OCI-M2 (cell line): ENCODE measurements around the gene NISCH.

Experiments
- DNase-seq: peaks from one replicate; lab custom pipeline; 2025; ENCODE audit not compliant: unreplicated experiment; lab: John Stamatoyannopoulos, UW

The NISCH gene

DNA sequence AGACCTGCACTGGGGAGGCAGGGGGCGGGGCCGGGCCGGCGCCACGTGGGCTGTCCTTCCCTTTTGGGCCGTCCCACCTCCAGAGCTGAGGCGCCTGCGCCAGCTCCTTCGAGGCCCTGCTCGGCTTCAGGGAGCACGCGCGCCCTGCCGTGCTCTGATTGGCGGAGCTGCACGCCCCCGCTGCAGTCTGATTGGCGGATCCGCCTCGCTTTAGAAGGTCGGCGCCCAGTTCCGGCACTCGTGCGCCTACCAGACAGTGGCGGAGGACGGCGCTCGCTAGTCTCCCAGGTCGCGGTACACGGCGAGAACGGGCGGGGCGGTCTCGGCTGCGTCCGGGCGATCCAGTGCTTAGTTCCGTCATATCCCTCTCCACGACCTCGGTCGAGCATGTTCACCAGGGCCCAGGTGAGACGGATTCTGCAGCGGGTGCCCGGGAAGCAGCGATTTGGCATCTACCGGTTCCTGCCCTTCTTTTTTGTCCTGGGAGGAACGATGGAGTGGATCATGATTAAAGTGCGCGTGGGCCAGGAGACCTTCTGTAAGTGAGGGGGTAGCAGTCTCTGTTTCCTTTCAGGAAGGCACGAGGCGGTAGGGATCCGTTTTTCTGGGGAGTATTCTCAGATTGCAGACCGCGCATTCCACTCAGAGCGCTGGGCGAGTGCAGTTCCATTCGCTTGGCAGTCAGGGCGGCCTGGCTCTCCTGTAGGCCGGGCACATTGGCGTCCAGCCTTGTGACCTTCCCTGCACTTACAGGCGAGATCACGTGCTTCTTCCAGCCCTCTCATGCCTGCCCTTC, 81.2 kb downstream of the NISCH start, which contains the start of gene UQCC5:
Gene UQCC5 (plus strand): TSS at position 237 of the 796 bp plus-strand sequence. CDS start 151 bp downstream, at position 388.
- peak; percentile 78 for DNase-seq

DNA sequence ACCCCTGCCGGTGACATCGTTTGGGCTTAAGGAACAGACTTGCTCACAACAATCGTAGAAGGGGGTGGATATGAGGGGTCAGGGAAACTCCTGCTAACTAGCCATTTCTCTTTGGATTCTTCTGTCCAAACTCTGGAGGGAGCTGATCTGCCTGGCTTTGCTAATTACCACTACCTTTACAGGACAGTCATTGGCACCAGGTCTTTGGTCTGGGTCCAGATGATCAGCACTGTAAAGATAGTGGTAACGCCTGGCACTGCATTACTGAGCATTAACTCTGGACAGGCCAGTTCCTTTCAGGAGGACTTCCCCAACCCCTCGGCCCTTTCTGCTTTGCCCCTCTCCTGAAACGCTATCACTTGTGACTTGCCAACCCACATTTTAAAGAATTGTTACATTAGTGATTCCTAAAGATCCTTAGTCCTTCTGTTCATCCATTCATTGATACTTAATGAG, 81.8 kb downstream of the NISCH start:
- DNase-seq = no peak

DNA sequence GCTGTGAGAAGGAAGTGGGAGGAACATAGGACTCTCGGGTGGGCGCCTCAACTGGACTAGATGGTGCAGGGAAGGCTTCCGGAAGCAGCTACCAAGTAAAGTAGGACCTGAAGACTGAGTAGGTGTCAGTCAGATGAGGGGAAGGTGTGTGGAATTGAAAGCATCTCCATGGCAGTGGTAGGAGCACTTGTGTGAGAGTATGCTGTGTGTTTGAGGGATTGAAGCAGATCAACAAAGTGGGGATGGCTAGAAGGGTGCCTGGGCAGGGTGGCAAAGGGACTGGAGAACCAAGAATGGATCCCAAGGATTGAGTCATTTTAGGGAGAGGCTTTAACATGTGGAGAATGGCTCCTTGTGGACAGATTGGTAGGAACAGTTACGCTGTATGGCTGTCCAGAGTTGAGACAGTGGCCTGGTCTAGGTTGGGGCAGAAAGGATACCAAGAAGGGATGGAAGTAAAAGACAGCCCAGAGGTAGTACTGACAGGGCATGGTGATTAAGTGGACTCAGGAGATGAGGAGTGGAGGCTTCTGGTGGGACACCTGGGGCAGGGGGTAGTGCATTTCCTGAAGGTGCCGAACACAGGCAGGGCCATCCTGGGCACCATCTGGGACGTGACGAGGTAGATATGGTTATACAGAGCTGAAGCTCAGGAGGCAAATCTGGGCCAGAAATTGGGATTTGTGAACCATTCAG, 82.5 kb downstream of the NISCH start:
- no peak for DNase-seq

DNA sequence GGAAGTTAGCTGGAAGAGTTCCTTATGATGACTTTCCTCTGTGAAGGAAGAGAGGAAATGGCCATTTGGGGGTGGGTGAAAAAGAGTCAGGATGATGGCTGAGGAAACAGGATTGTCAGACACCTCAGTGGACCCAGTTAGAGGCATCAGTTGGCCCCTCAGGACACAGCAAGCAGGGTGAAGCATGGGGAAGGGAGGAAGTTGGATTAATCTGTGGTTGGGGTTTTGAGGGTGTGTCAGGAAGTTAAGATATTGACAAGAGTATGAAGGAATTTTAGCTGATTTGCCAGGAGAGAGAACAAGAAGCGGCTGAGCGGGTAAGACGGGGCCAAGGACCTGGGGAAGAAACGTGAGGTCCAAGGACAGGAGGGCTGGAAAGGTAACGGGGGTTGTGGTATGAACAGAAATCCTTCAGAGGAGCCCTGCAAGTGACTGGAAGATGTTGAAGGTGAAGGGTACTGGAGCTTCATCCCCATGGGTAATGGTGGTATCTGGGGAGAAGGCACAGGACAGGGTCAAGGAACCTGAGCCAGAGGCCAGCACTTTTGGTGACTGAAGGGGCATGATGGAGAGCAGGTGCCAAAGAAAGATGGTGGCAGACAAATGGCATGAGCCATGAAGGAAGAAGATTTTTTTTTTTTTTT, 83.7 kb downstream of the NISCH start:
- no peak for DNase-seq

- DNase-seq = no peak
These were observed 85.6 kb downstream of the NISCH start for GRCh38 chr3:52541050-52541449.
